HEK293 (cell line): ENCODE measurements around the gene AHRR.

Source experiments
- CTCF ChIA-PET: fragments of 350-600 bp; formaldehyde crosslinking; extraction: SDS; loops from one replicate; lab custom pipeline; 2021; ENCODE audit warnings: antibody characterized with exemption; lab: Yijun Ruan, JAX
- POLR2A ChIA-PET: fragments of 300-600 bp; formaldehyde crosslinking; extraction: SDS; loops from one replicate; lab custom pipeline; 2020; ENCODE audit warnings: antibody characterized with exemption, inconsistent platforms; lab: Yijun Ruan, JAX
- H3K27ac ChIP-seq: fragments of 200-500 bp; sonication (Bioruptor generic); 2 replicates; pipeline ENCODE4 v1.5.1; 2014; ENCODE audit warnings: low read depth, low read length, control low read depth, inconsistent platforms; ENCODE audit errors: extremely low read depth
- H3K36me3 ChIP-seq, 2 experiments: fragments of 200-500 bp in 1 of 2; sonication (Bioruptor generic) in 1 of 2; 1 replicate in 1 of 2; 2 replicates in 1 of 2; pipeline ENCODE4 v1.5.1; 2014 to 2017; ENCODE audit warnings: inconsistent platforms in 2 of 2, low read length in 2 of 2; ENCODE audit not compliant: control insufficient read depth in 2 of 2, insufficient read depth in 1 of 2
- H3K4me1 ChIP-seq: fragments of 200-500 bp; sonication (Bioruptor generic); 2 replicates; pipeline ENCODE4 v1.5.1; 2014; ENCODE audit warnings: mild to moderate bottlenecking, low read length, inconsistent platforms; ENCODE audit not compliant: control insufficient read depth, insufficient read depth
- H3K4me3 ChIP-seq: 2 replicates; pipeline ENCODE4 v1.5.1; 2011; ENCODE audit warnings: low read depth, mild to moderate bottlenecking, control low read depth, low read length, moderate library complexity
- H3K9me3 ChIP-seq: fragments of 200-500 bp; sonication (Bioruptor generic); 2 replicates; pipeline ENCODE4 v1.5.1; 2014; ENCODE audit warnings: low read depth, low read length, inconsistent platforms; ENCODE audit not compliant: control insufficient read depth, insufficient read depth
- BCL6B ChIP-seq: fragments of 450-650 bp; formaldehyde crosslinking; IDR thresholded peaks from 2 replicates; pipeline ENCODE4 v1.5.1; 2017; ENCODE audit warnings: missing biosample characterization, missing genetic modification characterization
- FEZF1 ChIP-seq: fragments of 450-650 bp; formaldehyde crosslinking; IDR thresholded peaks from 2 replicates; pipeline ENCODE4 v1.5.1; 2016; ENCODE audit warnings: missing biosample characterization, missing genetic modification characterization
- GFI1B ChIP-seq: fragments of 450-650 bp; formaldehyde crosslinking; IDR thresholded peaks from 2 replicates; pipeline ENCODE4 v1.5.1; 2016; ENCODE audit warnings: missing biosample characterization, missing genetic modification characterization
- INSM2 ChIP-seq: fragments of 450-650 bp; formaldehyde crosslinking; IDR thresholded peaks from 2 replicates; pipeline ENCODE4 v1.5.1; 2016; ENCODE audit warnings: missing biosample characterization, missing genetic modification characterization
- PRDM10 ChIP-seq: fragments of 450-650 bp; formaldehyde crosslinking; IDR thresholded peaks from 2 replicates; pipeline ENCODE4 v1.5.1; 2016; ENCODE audit warnings: missing biosample characterization, missing genetic modification characterization
- REPIN1 ChIP-seq: fragments of 450-650 bp; formaldehyde crosslinking; IDR thresholded peaks from 2 replicates; pipeline ENCODE4 v1.5.1; 2017; ENCODE audit warnings: missing biosample characterization, missing genetic modification characterization, low read depth
- ZBTB20 ChIP-seq: fragments of 450-650 bp; formaldehyde crosslinking; IDR thresholded peaks from 2 replicates; pipeline ENCODE4 v1.5.1; 2016; ENCODE audit warnings: missing biosample characterization, missing genetic modification characterization
- ZNF114 ChIP-seq: fragments of 450-650 bp; formaldehyde crosslinking; IDR thresholded peaks from 2 replicates; pipeline ENCODE4 v1.5.0; 2017; ENCODE audit warnings: missing biosample characterization, missing genetic modification characterization
- ZNF211 ChIP-seq: fragments of 450-650 bp; formaldehyde crosslinking; IDR thresholded peaks from 2 replicates; pipeline ENCODE4 v1.5.1; 2016; ENCODE audit warnings: low read depth, missing biosample characterization, missing genetic modification characterization
- ZNF266 ChIP-seq: fragments of 450-650 bp; formaldehyde crosslinking; IDR thresholded peaks from 2 replicates; pipeline ENCODE4 v1.5.1; 2016; ENCODE audit warnings: missing biosample characterization, missing genetic modification characterization, low read depth
- ZNF362 ChIP-seq: fragments of 450-650 bp; formaldehyde crosslinking; IDR thresholded peaks from 2 replicates; pipeline ENCODE4 v1.5.1; 2016; ENCODE audit warnings: missing biosample characterization, missing genetic modification characterization
- ZNF658 ChIP-seq: fragments of 450-650 bp; formaldehyde crosslinking; IDR thresholded peaks from 2 replicates; pipeline ENCODE4; 2016; ENCODE audit warnings: missing biosample characterization, missing genetic modification characterization
- ZNF692 ChIP-seq: fragments of 450-650 bp; formaldehyde crosslinking; IDR thresholded peaks from 2 replicates; pipeline ENCODE4 v1.5.1; 2016; ENCODE audit warnings: missing biosample characterization, missing genetic modification characterization
- TF ChIP-seq, protein P1 (sequence below): fragments of 450-650 bp; formaldehyde crosslinking; conservative IDR thresholded peaks from 2 replicates; pipeline ENCODE4 v1.5.1; 2016; ENCODE audit warnings: low read depth, missing biosample characterization, missing genetic modification characterization
- TF ChIP-seq, protein P2 (sequence below): fragments of 450-650 bp; formaldehyde crosslinking; IDR thresholded peaks from 2 replicates; pipeline ENCODE4 v1.5.1; 2017; ENCODE audit warnings: missing biosample characterization, missing genetic modification characterization

The AHRR gene

DNA sequence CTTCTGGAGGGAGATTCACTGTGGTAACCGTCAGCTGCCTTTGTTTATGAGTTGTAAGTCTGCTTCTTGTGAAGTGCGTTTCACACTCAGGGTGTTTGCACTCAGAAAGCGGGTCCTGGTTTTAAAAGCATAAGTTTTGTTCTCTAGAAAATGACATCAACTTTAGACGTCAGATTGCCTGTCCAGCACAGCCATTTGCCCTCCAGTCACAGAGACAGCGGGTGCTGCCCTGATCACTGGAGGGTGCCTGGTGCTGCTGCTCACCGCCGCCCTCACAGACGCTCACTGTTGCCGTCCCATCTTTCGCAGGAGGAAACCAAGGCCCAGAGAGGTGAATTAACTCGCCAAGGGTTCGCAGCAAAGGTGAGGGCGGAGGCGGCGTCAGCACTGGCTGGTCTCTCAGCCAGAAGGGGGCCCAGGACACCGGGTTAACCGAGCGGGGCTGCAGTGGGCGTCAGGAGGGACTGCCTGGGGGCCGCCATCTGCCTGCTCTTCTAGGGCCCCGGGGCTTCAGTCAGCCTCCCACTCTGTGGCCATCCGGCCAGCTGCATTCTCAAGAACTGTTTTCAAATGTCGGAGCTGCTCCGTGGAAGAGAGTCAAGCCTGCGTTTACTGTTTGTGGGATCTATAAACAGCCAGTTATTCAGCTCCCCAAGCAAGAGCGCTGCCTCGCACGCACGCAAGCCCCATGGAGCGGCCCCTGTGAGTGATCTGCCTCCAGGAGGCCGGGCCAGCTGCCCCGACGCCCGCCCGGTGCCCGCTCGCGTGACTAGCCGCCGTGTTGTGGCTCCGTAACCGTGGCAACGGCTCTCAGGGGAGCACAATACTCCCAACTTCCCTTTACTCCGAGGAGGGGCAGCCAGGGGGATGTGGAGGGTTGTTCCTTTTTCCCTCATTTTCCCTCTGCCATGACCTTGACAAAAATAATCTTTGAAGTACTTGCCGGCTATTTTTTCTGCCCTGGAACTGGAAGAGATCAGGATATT, 78.1 kb downstream of the AHRR start (continued):
- TF ChIP-seq ZBTB20 (tag by site-specific recombination) (peak; percentile 98), INSM2 (tag by site-specific recombination) (no peak)

DNA sequence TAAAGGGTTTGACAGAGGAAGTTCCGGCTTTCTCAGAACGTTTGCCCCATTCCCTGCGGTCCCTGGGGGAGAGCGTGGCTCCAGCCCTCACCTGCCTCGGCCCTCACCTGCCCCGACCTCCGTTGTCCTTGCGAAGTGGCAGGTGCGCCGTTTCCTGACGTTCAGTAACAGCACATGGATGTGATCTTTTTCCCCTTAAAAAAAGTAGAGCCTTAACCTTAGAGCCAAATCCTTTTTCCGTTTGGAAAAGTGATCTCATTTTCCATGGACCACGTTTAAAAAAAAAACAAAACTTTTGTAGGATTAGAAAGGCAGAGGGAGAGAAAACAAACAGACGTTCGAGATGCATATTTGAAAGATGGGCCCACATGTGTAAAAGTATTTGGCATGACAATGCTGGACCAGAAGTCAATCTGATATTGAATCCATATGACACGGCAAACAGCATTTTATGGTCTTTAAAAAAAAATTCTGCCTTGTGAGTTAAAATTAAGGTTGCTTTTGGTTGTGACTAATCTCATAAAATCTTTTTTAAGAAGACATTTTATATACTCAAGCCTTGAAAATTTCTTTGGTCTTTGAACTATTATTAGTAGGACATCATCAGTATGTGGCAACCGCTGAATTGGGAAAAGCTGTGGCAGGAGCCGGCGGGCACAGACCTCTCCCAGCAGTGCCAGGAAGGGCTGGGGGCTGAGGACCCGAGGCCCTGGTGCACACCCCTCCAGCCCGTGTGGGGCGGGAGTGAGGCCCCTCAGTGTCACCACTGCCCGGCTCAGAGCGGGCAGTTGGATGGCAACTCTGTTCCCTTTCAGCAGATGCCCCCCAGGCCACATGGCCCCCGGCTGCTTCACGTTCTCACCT, 79.0 kb downstream of the AHRR start:
- Histone ChIP-seq H3K9me3 (no peaks in the 10 kb centered on the region), H3K4me1 (peaks cover 18% of the 10 kb centered on the region), H3K36me3 (no peaks in the 10 kb centered on the region), H3K27ac (peak overlapping the region; percentile 91), H3K4me3 (no peak overlapping the region)
- ChIA-PET CTCF (interaction anchor here (0.6 to 1.5 kb wide), 4 partner anchors 12 to 82 kb away, joined by 3 to 4 read pairs (median 4); no protein-coding TSS in a partner anchor), POLR2A (no interaction called here)
- no peak for TF ChIP-seq ZNF114
- TF ChIP-seq, protein P1, sequence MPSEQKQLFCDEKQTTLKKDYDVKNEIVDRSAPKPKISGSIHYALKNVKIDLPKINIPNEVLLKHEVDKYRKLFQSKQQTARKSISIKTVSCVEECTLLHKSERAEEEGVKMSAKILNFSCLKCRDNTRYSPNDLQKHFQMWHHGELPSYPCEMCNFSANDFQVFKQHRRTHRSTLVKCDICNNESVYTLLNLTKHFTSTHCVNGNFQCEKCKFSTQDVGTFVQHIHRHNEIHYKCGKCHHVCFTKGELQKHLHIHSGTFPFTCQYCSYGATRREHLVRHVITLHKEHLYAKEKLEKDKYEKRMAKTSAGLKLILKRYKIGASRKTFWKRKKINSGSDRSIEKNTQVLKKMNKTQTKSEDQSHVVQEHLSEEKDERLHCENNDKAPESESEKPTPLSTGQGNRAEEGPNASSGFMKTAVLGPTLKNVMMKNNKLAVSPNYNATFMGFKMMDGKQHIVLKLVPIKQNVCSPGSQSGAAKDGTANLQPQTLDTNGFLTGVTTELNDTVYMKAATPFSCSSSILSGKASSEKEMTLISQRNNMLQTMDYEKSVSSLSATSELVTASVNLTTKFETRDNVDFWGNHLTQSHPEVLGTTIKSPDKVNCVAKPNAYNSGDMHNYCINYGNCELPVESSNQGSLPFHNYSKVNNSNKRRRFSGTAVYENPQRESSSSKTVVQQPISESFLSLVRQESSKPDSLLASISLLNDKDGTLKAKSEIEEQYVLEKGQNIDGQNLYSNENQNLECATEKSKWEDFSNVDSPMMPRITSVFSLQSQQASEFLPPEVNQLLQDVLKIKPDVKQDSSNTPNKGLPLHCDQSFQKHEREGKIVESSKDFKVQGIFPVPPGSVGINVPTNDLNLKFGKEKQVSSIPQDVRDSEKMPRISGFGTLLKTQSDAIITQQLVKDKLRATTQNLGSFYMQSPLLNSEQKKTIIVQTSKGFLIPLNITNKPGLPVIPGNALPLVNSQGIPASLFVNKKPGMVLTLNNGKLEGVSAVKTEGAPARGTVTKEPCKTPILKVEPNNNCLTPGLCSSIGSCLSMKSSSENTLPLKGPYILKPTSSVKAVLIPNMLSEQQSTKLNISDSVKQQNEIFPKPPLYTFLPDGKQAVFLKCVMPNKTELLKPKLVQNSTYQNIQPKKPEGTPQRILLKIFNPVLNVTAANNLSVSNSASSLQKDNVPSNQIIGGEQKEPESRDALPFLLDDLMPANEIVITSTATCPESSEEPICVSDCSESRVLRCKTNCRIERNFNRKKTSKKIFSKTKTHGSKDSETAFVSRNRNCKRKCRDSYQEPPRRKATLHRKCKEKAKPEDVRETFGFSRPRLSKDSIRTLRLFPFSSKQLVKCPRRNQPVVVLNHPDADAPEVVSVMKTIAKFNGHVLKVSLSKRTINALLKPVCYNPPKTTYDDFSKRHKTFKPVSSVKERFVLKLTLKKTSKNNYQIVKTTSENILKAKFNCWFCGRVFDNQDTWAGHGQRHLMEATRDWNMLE (tag by site-specific recombination), result 0 out of 2 replicates have a peak, but pooled peaks have one; percentile 10
- TF ChIP-seq ZNF266, result no peak
- peak; percentile 74; the same call in 1 of the 2 replicates for TF ChIP-seq ZNF362
- 0 out of 2 replicates have a peak, but pooled peaks have one; percentile 2 for TF ChIP-seq REPIN1 (tag by site-specific recombination)
- TF ChIP-seq, protein P2, sequence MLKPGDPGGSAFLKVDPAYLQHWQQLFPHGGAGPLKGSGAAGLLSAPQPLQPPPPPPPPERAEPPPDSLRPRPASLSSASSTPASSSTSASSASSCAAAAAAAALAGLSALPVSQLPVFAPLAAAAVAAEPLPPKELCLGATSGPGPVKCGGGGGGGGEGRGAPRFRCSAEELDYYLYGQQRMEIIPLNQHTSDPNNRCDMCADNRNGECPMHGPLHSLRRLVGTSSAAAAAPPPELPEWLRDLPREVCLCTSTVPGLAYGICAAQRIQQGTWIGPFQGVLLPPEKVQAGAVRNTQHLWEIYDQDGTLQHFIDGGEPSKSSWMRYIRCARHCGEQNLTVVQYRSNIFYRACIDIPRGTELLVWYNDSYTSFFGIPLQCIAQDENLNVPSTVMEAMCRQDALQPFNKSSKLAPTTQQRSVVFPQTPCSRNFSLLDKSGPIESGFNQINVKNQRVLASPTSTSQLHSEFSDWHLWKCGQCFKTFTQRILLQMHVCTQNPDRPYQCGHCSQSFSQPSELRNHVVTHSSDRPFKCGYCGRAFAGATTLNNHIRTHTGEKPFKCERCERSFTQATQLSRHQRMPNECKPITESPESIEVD (tag by site-specific recombination), result peak; percentile 12; the same call in 1 of the 2 replicates
- no peak for TF ChIP-seq GFI1B
- TF ChIP-seq PRDM10, result peak; percentile 6
- peak; percentile 59 for TF ChIP-seq ZNF692 (tag by site-specific recombination)
- TF ChIP-seq FEZF1 (tag by site-specific recombination), result 0 out of 2 replicates have a peak, but pooled peaks have one; percentile 1
- TF ChIP-seq ZNF658 (tag by site-specific recombination), result no peak
- no peak for TF ChIP-seq ZNF211
- TF ChIP-seq BCL6B (tag by site-specific recombination), result no peak
